NCI-H2196 treated with DMSO at 0.1 percent for 48 hours (cell line): ENCODE data around the gene TMPRSS4.

Experiments used
- DNase-seq: peaks from one replicate; lab custom pipeline; 2025; ENCODE audit not compliant: unreplicated experiment; lab: John Stamatoyannopoulos, UW

The TMPRSS4 gene

GRCh38 chr11:118104491-118104890, 27.6 kb downstream of the TMPRSS4 start:
- no peak for DNase-seq

- DNase-seq, result no peak
Measured at GRCh38 chr11:118105657-118106305, 28.9 kb downstream of the TMPRSS4 start.

DNA sequence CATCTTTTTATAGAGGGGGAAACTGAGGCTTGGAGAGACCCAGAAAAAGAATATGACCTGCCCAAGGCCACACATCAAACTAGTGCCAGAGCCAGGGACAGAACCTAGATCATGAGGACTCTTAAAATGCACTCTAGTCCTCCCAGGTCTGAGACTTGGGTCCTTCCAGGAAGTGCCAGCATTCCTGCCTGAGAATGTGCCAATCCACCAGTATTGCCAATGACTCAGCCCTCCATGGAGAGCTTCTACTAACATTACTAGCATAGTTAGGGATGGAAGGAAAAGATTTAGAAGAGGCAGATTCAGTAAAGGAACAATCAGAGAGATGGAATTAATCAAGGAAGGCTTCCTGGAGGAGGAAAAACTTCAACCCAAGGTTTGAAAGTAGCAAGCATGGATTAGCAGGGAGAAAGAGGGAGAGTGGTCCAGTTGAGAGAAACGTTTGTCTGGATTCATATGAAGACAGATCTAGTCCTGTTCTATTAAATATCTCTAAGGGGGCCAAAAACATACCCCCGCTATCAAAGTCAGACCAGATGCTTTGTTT, 30.0 kb downstream of the TMPRSS4 start:
- no peak for DNase-seq

GRCh38 chr11:118108513-118108912, 31.6 kb downstream of the TMPRSS4 start:
- no peak for DNase-seq

DNA sequence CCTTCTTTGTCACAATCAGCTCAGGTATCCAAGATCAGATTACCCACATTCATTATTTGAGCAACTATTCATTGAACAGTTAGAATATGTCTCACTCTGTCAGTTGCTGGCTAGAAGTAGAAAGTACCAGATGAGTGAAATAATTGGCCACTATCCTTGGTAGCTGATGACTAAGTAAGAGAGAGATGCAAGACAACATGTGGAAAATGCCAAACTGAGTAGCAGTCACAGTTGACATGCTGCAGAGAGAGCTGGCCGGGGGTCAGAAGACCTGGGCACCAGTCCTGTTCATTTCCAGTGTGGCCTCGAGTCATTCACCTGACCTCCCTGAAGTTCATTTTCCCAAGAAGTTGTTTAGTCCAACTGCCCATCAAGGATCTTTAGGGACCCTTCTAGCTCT, 32.4 kb downstream of the TMPRSS4 start:
- no peak for DNase-seq

DNA sequence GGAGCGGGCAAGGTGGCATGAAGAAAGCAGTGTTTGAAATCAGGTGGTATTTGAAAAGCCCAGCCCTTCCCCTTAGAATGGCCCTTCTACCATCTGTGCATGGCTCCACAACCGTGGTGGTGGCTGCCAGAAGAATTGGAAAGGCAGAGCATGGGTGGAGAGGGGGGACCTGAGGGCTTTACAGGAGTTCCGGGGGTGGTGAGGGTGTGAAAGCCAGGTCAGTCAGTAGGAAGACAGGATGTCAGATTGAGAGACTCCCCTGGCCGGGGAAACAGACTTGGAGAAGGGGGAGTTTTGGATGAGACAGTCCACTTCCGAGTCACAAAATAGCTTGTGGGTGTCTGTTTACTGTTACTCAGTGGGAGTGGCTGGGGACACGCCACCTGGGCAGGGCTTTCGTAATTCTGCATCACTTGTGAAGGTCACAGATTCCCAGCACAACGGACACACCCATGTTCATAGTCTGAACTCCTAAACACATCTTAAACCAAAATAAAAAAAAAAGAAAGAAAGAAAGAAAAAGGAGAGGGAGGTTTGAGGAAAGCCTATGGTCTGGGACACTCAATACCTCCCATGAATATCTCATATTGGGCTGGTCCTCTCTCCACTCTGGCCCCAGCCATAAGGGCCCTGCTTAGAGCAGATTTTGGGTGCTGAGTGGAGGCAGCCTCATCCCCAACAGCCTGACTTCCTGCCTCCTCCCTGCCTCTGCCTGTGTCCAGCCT, 34.3 kb downstream of the TMPRSS4 start:
- no peak for DNase-seq

DNA sequence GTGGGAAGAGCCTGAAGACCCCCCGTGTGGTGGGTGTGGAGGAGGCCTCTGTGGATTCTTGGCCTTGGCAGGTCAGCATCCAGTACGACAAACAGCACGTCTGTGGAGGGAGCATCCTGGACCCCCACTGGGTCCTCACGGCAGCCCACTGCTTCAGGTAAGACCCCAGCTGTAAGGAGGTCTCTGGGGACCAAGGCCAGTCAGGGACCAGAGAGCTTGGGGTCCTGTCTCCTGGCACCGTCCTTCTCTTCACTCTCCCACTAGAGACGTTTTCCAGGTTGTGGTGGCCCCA, 34.8 kb downstream of the TMPRSS4 start:
- DNase-seq, result no peak

DNA sequence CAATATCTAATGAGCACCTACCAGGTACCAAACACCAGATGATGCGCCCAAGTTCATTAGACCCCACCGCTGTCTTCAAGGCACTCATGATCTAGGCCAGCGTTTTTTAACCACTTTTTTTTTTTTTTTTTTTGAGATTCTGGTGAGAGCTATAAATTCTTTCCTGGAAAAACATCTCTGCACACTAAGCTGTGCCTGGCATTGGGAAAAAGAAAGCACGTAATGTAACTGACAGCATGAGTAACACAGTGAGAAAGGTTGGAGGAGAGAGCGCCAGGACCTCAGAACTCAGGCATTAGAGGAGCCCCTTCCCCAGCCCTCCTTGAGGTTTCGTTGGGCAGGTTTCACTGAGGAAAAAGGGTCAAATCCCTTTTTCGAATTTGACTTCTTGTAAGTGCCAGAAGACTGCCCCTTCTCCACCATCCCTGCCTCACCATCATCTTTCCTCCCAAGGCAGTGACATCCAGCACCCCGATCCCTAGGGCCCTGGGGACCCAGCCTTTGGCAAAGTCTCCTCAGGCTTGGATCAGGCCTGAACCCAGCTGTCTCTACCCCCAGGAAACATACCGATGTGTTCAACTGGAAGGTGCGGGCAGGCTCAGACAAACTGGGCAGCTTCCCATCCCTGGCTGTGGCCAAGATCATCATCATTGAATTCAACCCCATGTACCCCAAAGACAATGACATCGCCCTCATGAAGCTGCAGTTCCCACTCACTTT, 36.0 kb downstream of the TMPRSS4 start:
- DNase-seq, result no peak

DNA sequence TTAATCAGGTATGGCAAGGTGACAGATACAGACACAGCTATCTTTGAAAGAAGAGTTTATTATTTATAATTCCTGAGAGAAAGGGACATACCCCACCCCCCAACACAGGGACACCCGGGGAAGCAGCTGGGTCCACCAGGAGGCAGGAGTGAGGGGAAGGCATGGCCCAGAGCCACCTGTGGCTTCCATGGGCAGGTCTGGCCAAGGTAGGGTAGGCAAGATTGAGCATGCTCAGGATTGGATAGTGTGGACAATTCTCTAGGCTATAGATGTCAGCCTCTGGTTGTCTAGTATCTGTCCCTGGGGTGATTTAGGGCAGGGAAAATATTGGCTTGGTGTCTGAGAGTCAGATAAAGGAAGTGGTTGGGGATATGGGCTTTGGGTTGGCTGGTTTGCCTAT, 37.4 kb downstream of the TMPRSS4 start:
- DNase-seq, result no peak

- no peak for DNase-seq
Measured at GRCh38 chr11:118115048-118115447, 38.2 kb downstream of the TMPRSS4 start.

DNA sequence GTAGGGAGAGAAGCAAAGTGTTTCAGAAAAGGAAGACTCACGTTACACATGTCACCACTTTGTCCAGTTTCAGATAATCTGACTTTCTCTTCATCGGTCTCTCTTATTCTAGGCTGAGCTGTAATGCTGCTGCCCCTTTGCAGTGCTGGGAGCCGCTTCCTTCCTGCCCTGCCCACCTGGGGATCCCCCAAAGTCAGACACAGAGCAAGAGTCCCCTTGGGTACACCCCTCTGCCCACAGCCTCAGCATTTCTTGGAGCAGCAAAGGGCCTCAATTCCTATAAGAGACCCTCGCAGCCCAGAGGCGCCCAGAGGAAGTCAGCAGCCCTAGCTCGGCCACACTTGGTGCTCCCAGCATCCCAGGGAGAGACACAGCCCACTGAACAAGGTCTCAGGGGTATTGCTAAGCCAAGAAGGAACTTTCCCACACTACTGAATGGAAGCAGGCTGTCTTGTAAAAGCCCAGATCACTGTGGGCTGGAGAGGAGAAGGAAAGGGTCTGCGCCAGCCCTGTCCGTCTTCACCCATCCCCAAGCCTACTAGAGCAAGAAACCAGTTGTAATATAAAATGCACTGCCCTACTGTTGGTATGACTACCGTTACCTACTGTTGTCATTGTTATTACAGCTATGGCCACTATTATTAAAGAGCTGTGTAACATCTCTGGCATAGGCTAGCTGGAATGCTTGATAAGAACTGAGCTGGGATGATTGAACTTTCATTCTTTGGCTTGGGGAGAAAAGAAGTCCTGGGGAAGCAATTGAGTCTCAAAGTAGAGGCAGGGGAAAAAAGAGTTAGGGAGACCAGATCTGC, 41.1 kb downstream of the TMPRSS4 start:
- no peak for DNase-seq

DNA sequence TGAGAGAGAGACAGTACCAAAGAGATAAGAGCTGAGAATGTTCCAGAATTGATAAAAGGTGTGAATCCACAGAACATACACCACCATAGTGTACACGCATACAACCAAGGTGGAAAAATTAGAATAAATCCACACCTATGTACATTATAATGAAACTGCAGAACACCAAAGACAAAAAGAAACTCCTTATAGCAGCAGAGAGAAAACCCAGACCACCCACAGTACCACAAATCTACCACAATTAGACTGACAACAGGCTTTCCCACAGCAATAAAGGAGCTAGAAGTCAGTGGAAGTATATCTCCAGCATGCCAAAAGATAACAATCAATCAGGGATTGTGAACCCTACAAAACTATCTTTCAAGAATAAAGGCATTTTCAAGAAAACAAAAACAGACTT, 43.9 kb downstream of the TMPRSS4 start:
- DNase-seq, result no peak

DNA sequence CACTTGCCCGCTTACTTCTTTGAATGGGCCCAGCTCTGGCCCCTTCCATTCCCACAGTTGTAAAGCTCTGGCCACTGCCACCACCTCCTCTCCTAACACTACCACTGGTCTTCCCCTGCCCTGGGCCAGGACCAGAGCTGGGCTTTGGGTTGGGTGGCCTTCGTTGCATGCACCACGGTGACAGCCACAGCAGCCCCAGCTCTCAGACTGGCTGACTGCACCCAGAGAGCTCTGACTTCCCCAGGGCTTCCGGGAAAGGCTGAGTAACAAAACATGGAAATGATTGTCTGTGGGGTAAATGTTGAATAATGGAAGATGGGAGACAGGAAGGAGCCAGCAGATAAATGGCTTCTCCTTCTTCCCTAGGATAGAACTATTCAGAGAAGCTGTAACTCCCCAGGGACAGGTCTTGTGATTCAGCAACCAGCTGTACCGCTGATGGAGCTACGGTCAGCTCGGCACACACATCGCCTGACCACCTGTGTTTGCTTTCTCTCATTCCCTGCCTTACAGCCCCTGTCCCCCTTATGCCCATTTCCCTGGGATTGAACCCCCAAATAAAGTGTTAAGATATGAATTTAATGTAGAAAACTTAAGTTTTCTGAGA, 48.2 kb downstream of the TMPRSS4 start:
- no peak for DNase-seq

DNA sequence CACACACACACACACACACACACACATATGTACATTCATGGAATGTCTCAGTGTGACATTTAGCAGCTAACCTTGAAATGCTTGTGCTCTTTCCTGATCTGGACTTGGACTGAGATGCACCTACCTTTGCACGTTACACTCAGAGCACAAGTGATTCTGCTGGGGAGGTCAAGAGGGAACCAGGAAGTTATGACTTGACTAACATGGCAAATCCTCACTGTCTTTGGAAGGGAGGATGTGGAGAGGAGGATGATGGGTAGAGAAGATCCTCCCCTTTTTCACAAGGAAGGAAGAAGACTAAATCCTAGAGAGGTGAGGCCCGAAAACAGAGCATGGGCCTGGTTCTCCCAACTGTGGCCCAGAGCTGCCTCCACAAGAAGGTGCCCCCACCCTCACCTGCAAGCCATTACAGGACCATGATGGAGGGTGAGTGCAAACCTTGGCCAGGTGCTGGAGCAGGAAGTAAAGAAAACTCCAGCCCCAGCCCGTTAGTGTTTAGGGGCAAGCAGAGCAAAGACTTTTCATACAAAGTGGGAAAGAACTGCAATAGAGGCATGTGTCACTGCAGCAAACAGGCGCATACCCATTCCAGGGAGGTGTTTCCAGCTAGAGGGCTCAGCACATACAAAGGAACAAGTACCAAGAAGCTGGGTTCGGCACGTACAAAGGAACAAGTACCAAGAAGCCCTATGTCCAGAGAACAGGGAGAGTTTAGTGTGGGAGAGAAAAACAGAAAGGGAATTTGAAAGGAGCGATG, 49.4 kb downstream of the TMPRSS4 start:
- no peak for DNase-seq

GRCh38 chr11:118128310-118128709, 51.4 kb downstream of the TMPRSS4 start:
- no peak for DNase-seq

DNA sequence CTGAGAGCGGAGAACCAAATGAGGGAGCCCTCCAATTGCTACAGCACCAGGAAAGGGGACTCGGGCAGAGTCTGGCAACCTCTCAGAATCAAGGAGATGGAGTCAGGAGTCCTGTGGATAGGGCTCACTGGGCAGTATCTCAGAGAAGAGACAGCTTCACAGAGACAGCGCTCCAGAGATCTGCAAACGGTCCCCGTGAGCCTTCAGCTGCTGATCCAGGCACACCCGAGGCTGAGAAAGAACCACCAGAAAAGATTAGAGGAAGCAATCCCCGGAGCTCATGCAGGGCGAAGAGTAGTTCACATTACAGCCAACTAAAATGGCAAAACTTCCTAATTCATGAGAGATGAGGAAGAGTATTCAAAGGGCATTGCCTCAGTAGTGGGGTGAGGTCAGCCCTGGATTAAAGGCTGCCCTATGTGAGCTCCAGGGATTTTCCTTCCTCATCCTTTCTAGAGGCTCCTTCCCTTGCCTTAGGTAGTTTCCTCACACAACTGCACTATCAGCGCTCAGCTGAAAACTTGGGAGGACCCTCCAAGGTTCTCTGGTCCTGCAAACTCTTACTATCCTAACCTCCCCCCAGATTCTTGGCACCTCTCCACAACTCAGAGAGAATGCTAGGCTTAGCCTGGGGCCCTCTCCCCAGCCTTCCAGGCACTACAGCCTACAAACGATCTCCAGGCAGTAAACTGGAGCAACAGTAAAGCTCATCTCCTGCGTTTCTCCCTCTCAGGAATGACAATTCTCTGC, 52.0 kb downstream of the TMPRSS4 start:
- DNase-seq, result no peak

GRCh38 chr11:118129471-118130172, 52.7 kb downstream of the TMPRSS4 start:
- DNase-seq, result no peak

DNA sequence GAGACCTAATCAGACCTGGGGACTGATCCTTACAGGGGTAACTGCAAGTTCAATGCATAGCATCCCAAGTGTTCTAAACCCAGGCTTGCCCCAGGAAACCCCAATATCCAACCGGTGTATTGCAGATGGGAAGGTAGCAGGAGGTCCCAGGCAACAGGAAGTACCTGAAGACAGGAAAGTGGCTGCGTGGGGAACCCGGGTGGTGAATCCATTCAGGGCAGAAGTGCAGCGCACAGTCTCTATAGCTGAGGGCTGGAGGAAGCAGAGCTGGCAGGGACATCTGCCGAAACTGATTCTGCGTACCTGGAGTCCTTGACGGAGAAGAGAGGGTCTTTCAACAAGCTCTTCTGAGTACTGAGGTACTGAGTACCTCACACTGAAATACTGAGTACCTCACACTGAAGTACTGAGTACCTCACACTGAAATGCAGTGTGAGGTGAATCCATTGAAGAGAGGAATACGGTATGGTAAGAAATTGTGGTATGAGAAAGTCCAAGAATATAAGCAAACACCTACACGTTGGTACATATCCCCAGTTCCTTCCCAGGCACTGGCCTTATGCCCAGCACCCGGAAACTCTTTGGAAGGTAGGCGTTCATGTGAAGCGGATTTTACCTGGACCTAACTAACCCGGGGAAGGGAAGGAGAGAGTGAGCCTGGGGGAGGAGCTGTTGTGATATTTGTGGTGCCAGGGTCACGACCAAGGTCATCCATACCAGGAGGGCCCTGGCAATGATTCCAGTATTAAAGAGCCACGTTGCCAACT, 55.7 kb downstream of the TMPRSS4 start:
- DNase-seq, result no peak
